H9 (cell line): Measurements from ENCODE around the gene POU2AF1. TPM values are rescaled to one million over a fixed set of nuclear protein-coding genes. Genes with fewer than 3 reads are reported as not detected.

Source experiments
- DNase-seq: peaks from one replicate; pipeline ENCODE4 v3.0.0-alpha.2; 2017
- H2AFZ ChIP-seq: one replicate; pipeline ENCODE4 v1.6.1; 2013; ENCODE audit warnings: mild to moderate bottlenecking, low read length, control low read depth, moderate library complexity
- H2AK5ac ChIP-seq: 2 replicates; pipeline ENCODE4 v1.6.1; 2013; ENCODE audit warnings: low read length, control low read depth, mixed read lengths; ENCODE audit not compliant: insufficient read length
- H2BK120ac ChIP-seq: one replicate; pipeline ENCODE4 v1.6.1; 2013; ENCODE audit warnings: low read depth, mild to moderate bottlenecking, low read length, control low read depth, inconsistent platforms; ENCODE audit not compliant: poor library complexity, severe bottlenecking
- H2BK12ac ChIP-seq: 2 replicates; pipeline ENCODE4 v1.6.1; 2013; ENCODE audit warnings: low read length, control low read depth, mixed read lengths, low read depth; ENCODE audit not compliant: insufficient read length
- H2BK15ac ChIP-seq: 2 replicates; pipeline ENCODE4 v1.6.1; 2013; ENCODE audit warnings: low read depth, low read length, control low read depth
- H2BK20ac ChIP-seq: one replicate; pipeline ENCODE4 v1.6.1; 2013; ENCODE audit warnings: low read depth, mild to moderate bottlenecking, low read length, control low read depth, inconsistent platforms; ENCODE audit not compliant: poor library complexity, severe bottlenecking
- H2BK5ac ChIP-seq: 2 replicates; pipeline ENCODE4 v1.6.1; 2013; ENCODE audit warnings: low read length, control low read depth, mixed read lengths; ENCODE audit not compliant: insufficient read length
- H3K14ac ChIP-seq: 2 replicates; pipeline ENCODE4 v1.6.1; 2013; ENCODE audit warnings: low read length, control low read depth; ENCODE audit not compliant: insufficient read depth
- H3K18ac ChIP-seq: 2 replicates; pipeline ENCODE4 v1.6.1; 2013; ENCODE audit warnings: low read depth, mild to moderate bottlenecking, mixed read lengths, low read length, control low read depth; ENCODE audit not compliant: insufficient read length
- H3K23ac ChIP-seq: 2 replicates; pipeline ENCODE4 v1.6.1; 2013; ENCODE audit warnings: low read length, control low read depth, mixed read lengths, low read depth; ENCODE audit not compliant: insufficient read length
- H3K23me2 ChIP-seq: 2 replicates; pipeline ENCODE4 v1.6.1; 2013; ENCODE audit warnings: low read depth, mild to moderate bottlenecking, mixed read lengths, low read length, control low read depth; ENCODE audit not compliant: insufficient read length, poor library complexity, severe bottlenecking
- H3K27ac ChIP-seq: 2 replicates; pipeline ENCODE4 v1.5.1; 2013; ENCODE audit warnings: low read length, control low read depth, mixed read lengths, low read depth; ENCODE audit not compliant: insufficient read length
- H3K27me3 ChIP-seq: 2 replicates; pipeline ENCODE4 v1.6.1; 2013; ENCODE audit warnings: low read length, control low read depth, inconsistent platforms; ENCODE audit not compliant: insufficient read depth
- H3K4ac ChIP-seq: 2 replicates; pipeline ENCODE4 v1.6.1; 2013; ENCODE audit warnings: low read depth, mild to moderate bottlenecking, control low read depth, inconsistent platforms, low read length, moderate library complexity
- H3K4me1 ChIP-seq: 2 replicates; pipeline ENCODE4 v1.6.1; 2013; ENCODE audit warnings: low read length, control low read depth, inconsistent platforms; ENCODE audit not compliant: insufficient read depth
- H3K4me2 ChIP-seq: 2 replicates; pipeline ENCODE4 v1.6.1; 2013; ENCODE audit warnings: low read length, control low read depth, mixed read lengths; ENCODE audit not compliant: insufficient read length, insufficient read depth
- H3K56ac ChIP-seq: 2 replicates; pipeline ENCODE4 v1.6.1; 2013; ENCODE audit warnings: low read depth, mild to moderate bottlenecking, mixed read lengths, low read length, control low read depth; ENCODE audit not compliant: insufficient read length
- H3K79me1 ChIP-seq: 2 replicates; pipeline ENCODE4 v1.6.1; 2013; ENCODE audit warnings: low read depth, mild to moderate bottlenecking, moderate library complexity, low read length, control low read depth, inconsistent platforms; ENCODE audit not compliant: insufficient read depth, poor library complexity, severe bottlenecking
- H3K79me2 ChIP-seq: 2 replicates; pipeline ENCODE4 v1.6.1; 2013; ENCODE audit warnings: low read length, control low read depth, inconsistent platforms; ENCODE audit not compliant: insufficient read depth
- H3K9ac ChIP-seq: 2 replicates; pipeline ENCODE4 v1.6.1; 2013; ENCODE audit warnings: low read length, control low read depth, mixed read lengths; ENCODE audit not compliant: insufficient read length; ENCODE audit errors: extremely low read depth
- H3K9me3 ChIP-seq: one replicate; pipeline ENCODE4 v1.6.1; 2013; ENCODE audit warnings: low read depth, low read length, inconsistent platforms; ENCODE audit not compliant: control insufficient read depth
- H3T11ph ChIP-seq: one replicate; pipeline ENCODE4 v1.6.1; 2013; ENCODE audit warnings: mild to moderate bottlenecking, low read length, control low read depth, inconsistent platforms
- H4K20me1 ChIP-seq: one replicate; pipeline ENCODE4 v1.6.1; 2013; ENCODE audit not compliant: control insufficient read depth, insufficient read length, insufficient read depth
- H4K5ac ChIP-seq: 2 replicates; pipeline ENCODE4 v1.6.1; 2013; ENCODE audit warnings: low read depth, mild to moderate bottlenecking, mixed read lengths, low read length, control low read depth; ENCODE audit not compliant: insufficient read length
- H4K8ac ChIP-seq: replicated peaks from 2 replicates; pipeline ENCODE4 v1.6.1; 2013; ENCODE audit warnings: low read length, control low read depth, mixed read lengths, low read depth; ENCODE audit not compliant: insufficient read length
- H4K91ac ChIP-seq: 2 replicates; pipeline ENCODE4 v1.6.1; 2013; ENCODE audit warnings: low read depth, mild to moderate bottlenecking, moderate library complexity, mixed read lengths, low read length, control low read depth; ENCODE audit not compliant: insufficient read length
- H3K27ac Mint-ChIP-seq, 3 experiments: 2 replicates in 2 of 3; 3 replicates in 1 of 3; pipeline ENCODE4 v1.8.0; 2020 to 2021; ENCODE audit warnings: mixed read lengths in 3 of 3, mild to moderate bottlenecking in 1 of 3, moderate library complexity in 1 of 3
- H3K27me3 Mint-ChIP-seq: 2 replicates; pipeline ENCODE4 v1.8.0; 2021; ENCODE audit warnings: low read depth, mild to moderate bottlenecking, moderate library complexity, mixed read lengths
- H3K36me3 Mint-ChIP-seq, 3 experiments: 2 replicates in 2 of 3; 3 replicates in 1 of 3; pipeline ENCODE4 v1.8.0; 2020 to 2021; ENCODE audit warnings: low read depth in 3 of 3, mixed read lengths in 3 of 3; ENCODE audit not compliant: insufficient read depth in 1 of 3
- H3K4me1 Mint-ChIP-seq, 2 experiments: 2 replicates each; pipeline ENCODE4 v1.8.0; 2020; ENCODE audit warnings: mixed read lengths in 2 of 2
- H3K4me3 Mint-ChIP-seq, 2 experiments: 2 replicates in 1 of 2; 3 replicates in 1 of 2; pipeline ENCODE4 v1.8.0; 2020 to 2021; ENCODE audit warnings: mild to moderate bottlenecking in 2 of 2, mixed read lengths in 2 of 2, moderate library complexity in 1 of 2
- H3K9me3 Mint-ChIP-seq, 2 experiments: 2 replicates in 1 of 2; 3 replicates in 1 of 2; pipeline ENCODE4 v1.8.0; 2020; ENCODE audit warnings: mild to moderate bottlenecking in 2 of 2, mixed read lengths in 2 of 2, moderate library complexity in 1 of 2
- CTCF ChIP-seq: fragments of 200-600 bp; sonication (generic); conservative IDR thresholded peaks from 3 replicates; pipeline ENCODE4 v1.8.0; 2021; ENCODE audit warnings: antibody characterized with exemption, mild to moderate bottlenecking
- total RNA-seq: library from RNA; stranded (reverse); gene quantifications from 2 replicates; pipeline ENCODE4 v1.2.1, GENCODE V29; 2021

The POU2AF1 gene
- total RNA-seq, 1 experiment from 2014 or later = not detected

- no peak overlapping the region for H3K14ac ChIP-seq
- no peaks in the 10 kb centered on the region for H3K23me2 ChIP-seq
- no peak overlapping the region for H3K56ac ChIP-seq
- no peaks in the 10 kb centered on the region for H3K4me1 ChIP-seq
- no peak overlapping the region for H3K27ac ChIP-seq
- no peaks in the 10 kb centered on the region; the same call in none of the 2 replicates for H3K27me3 Mint-ChIP-seq
- H3K4me3 Mint-ChIP-seq = no peak overlapping the region
- H3K36me3 Mint-ChIP-seq = no peaks in the 10 kb centered on the region
- no peak overlapping the region for H2BK20ac ChIP-seq
- no peak overlapping the region for H4K5ac ChIP-seq
- H3K18ac ChIP-seq = no peak overlapping the region
- no peak overlapping the region for H2AK5ac ChIP-seq
- no peak overlapping the region for H3K23ac ChIP-seq
- no peak overlapping the region for H4K8ac ChIP-seq
- H2BK120ac ChIP-seq = no peak overlapping the region
- H3K27me3 ChIP-seq = no peaks in the 10 kb centered on the region
- H3K9ac ChIP-seq = no peak overlapping the region
- H4K20me1 ChIP-seq = no peaks in the 10 kb centered on the region
- no peak overlapping the region for H3T11ph ChIP-seq
- no peak overlapping the region for H3K27ac Mint-ChIP-seq
- no peak for DNase-seq
- no peak overlapping the region for H3K4me2 ChIP-seq
- H3K4me1 Mint-ChIP-seq = no peaks in the 10 kb centered on the region
- H2BK12ac ChIP-seq = no peak overlapping the region
- H3K79me1 ChIP-seq = no peaks in the 10 kb centered on the region
- no peak for TF ChIP-seq CTCF
- H2AFZ ChIP-seq = no peak overlapping the region
- no peaks in the 10 kb centered on the region for H3K79me2 ChIP-seq
- H4K91ac ChIP-seq = no peak overlapping the region
- H3K9me3 Mint-ChIP-seq = no peaks in the 10 kb centered on the region; a peak in 1 of 5 replicates
- no peak overlapping the region for H3K4ac ChIP-seq
- H2BK5ac ChIP-seq = no peak overlapping the region
- H2BK15ac ChIP-seq = no peak overlapping the region
- no peaks in the 10 kb centered on the region for H3K9me3 ChIP-seq
Observed at GRCh38 chr11:111400595-111400994, 21.5 kb upstream of the POU2AF1 start.
